Progenitor cell of endocrine pancreas (in vitro differentiated cells): ENCODE results near the gene KRTAP10-1. TPM values are rescaled to one million over a fixed set of nuclear protein-coding genes. Genes with fewer than 3 reads are reported as not detected.
"Not testable (repeated sequence)": the region's sequence is repeated elsewhere in the genome, so short reads cannot be mapped to it uniquely, and the experiment has no call there.

Experiments
- DNase-seq: peaks from one replicate; pipeline ENCODE4 v3.0.0; 2021; ENCODE audit warnings: low spot score; ENCODE audit not compliant: unreplicated experiment
- H3K27ac Mint-ChIP-seq: 2 replicates; pipeline ENCODE4 v1.8.0; 2021; ENCODE audit warnings: mild to moderate bottlenecking, moderate library complexity, mixed read lengths
- H3K27me3 Mint-ChIP-seq: 2 replicates; pipeline ENCODE4 v1.8.0; 2021; ENCODE audit warnings: mixed read lengths
- H3K36me3 Mint-ChIP-seq: 2 replicates; pipeline ENCODE4 v1.8.0; 2022; ENCODE audit warnings: mixed read lengths; ENCODE audit not compliant: insufficient read depth
- H3K4me1 Mint-ChIP-seq: 2 replicates; pipeline ENCODE4 v1.8.0; 2021; ENCODE audit warnings: low read depth, mixed read lengths
- H3K4me3 Mint-ChIP-seq: 2 replicates; pipeline ENCODE4 v1.8.0; 2021; ENCODE audit warnings: low read depth, mild to moderate bottlenecking, moderate library complexity, mixed read lengths
- H3K9me3 Mint-ChIP-seq: 2 replicates; pipeline ENCODE4 v1.8.0; 2021; ENCODE audit warnings: low read depth, mixed read lengths
- total RNA-seq: library from RNA; stranded (reverse); gene quantifications from 2 replicates; pipeline ENCODE4 v1.2.1, GENCODE V29; 2021
- TF ChIP-seq, protein P1 (sequence below): fragments of 200-600 bp; sonication (generic); IDR thresholded peaks from one replicate; pipeline ENCODE4 v1.5.0; 2021; ENCODE audit warnings: antibody characterized with exemption, mild to moderate bottlenecking; ENCODE audit not compliant: unreplicated experiment

The KRTAP10-1 gene
- total RNA-seq, 1 donor from 2014 or later = not detected

DNA sequence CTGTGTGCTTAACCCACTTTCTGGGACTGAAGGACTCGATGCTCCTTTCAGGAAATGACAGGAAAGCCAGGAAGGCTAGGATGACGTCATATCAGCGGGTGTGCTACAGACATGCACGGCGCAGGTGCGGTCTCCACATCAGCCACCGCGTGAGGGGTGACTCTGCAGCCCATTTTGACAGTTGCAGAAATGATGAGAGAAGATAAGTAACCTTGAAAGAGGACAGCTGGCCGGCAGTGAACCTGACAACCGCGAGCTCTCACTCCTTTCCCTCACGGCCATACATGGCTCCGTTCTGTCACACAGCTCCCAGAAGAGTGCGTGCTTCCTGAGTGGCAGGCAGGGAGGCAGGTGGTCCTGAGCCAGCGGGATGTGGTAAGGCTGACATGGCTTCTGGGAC, 42.1 kb upstream of the KRTAP10-1 start:
- Mint-ChIP-seq H3K27ac (no peak overlapping the region), H3K4me3 (no peak overlapping the region), H3K27me3 (peaks cover 15% of the 10 kb centered on the region)

DNA sequence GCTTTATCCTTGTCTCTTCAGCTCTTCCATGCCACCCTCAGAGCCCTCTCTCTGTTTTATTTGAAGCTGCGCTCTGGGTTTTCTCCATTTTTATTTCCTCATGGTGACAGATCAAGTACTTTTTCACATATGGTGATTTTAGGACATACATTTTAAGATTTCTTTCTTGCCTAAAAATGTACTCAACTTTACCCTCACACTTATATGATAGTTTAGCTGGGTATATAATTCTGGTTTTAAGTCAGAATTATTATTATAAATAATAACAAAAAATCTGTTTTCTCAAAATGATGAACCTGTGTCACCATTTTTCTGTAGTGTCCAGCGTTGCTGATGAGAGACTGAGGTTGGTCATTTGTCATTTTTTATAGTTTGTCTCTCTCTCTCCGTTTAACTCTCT, 41.2 kb upstream of the KRTAP10-1 start:
- H3K4me3 Mint-ChIP-seq = no peak overlapping the region
- H3K27me3 Mint-ChIP-seq = peaks cover 12% of the 10 kb centered on the region
- DNase-seq = no peak
- TF ChIP-seq, protein P1, sequence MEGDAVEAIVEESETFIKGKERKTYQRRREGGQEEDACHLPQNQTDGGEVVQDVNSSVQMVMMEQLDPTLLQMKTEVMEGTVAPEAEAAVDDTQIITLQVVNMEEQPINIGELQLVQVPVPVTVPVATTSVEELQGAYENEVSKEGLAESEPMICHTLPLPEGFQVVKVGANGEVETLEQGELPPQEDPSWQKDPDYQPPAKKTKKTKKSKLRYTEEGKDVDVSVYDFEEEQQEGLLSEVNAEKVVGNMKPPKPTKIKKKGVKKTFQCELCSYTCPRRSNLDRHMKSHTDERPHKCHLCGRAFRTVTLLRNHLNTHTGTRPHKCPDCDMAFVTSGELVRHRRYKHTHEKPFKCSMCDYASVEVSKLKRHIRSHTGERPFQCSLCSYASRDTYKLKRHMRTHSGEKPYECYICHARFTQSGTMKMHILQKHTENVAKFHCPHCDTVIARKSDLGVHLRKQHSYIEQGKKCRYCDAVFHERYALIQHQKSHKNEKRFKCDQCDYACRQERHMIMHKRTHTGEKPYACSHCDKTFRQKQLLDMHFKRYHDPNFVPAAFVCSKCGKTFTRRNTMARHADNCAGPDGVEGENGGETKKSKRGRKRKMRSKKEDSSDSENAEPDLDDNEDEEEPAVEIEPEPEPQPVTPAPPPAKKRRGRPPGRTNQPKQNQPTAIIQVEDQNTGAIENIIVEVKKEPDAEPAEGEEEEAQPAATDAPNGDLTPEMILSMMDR = no peak
- peaks cover 2% of the 10 kb centered on the region for H3K36me3 Mint-ChIP-seq
- H3K27ac Mint-ChIP-seq = no peak overlapping the region
- peaks cover 20% of the 10 kb centered on the region for H3K9me3 Mint-ChIP-seq
- H3K4me1 Mint-ChIP-seq = no peaks in the 10 kb centered on the region

More for the DNA sequence above, 42.1 kb upstream of the KRTAP10-1 start:
- Mint-ChIP-seq H3K4me1 (no peaks in the 10 kb centered on the region), H3K36me3 (peaks cover 2% of the 10 kb centered on the region), H3K9me3 (peaks cover 23% of the 10 kb centered on the region)
- TF ChIP-seq, protein P1 = no peak
- no peak for DNase-seq

DNA sequence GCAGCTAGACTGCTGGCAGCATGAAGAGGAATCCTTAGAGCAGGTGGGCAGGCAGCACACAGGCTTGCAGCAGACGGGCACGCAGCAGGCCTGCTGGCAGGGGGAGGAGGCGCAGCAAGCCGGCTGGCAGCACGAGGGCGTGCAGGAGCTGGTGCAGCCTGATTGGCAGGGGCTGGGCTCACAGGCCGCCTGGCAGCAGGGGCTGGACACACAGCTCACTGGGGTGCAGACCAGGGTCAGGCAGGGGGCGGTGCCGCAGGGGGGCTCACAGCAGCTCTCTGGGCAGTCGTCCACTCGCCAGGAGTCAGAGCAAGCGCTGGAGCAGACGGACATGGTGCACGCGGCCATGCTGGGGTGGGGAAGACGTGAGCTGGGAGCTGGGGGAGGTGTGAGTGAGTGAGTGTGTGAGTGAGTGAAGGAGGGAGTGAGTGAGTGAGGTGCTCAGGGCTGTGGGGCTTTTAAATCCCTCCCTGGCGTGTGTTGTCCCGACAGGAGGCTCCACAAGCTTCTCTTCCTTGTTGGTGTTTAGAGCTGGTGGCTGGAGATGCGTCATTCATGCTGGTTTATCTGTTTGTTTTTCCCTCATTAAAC, 40.3 kb upstream of the KRTAP10-1 start, which contains the start of gene KRTAP10-5:
Gene KRTAP10-5, minus strand, starts transcription at position 374 of the 591 bp plus-strand sequence. Its CDS starts 26 bp downstream, at position 348.
- peaks cover 20% of the 10 kb centered on the region for H3K9me3 Mint-ChIP-seq
- H3K27ac Mint-ChIP-seq, DNase-seq, H3K36me3 Mint-ChIP-seq, H3K4me1 Mint-ChIP-seq, H3K27me3 Mint-ChIP-seq, H3K4me3 Mint-ChIP-seq: not testable (repeated sequence)

DNA sequence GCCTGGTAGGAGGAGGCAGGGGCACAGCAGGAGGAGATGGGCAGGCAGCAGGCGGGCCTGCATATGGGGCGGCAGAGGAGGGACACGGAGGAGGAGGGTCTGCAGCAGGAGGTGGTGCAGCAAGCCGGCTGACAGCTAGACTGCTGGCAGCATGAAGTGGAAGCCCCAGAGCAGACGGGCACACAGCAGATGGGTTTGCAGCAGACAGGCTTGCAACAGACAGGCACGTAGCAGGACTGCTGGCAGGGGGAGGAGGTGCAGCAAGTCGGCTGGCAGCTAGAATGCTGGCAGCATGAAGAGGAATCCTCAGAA, 39.8 kb upstream of the KRTAP10-1 start:
- H3K4me3 Mint-ChIP-seq = no peak overlapping the region
- H3K9me3 Mint-ChIP-seq = peaks cover 20% of the 10 kb centered on the region
- TF ChIP-seq, protein P1 = no peak

DNA sequence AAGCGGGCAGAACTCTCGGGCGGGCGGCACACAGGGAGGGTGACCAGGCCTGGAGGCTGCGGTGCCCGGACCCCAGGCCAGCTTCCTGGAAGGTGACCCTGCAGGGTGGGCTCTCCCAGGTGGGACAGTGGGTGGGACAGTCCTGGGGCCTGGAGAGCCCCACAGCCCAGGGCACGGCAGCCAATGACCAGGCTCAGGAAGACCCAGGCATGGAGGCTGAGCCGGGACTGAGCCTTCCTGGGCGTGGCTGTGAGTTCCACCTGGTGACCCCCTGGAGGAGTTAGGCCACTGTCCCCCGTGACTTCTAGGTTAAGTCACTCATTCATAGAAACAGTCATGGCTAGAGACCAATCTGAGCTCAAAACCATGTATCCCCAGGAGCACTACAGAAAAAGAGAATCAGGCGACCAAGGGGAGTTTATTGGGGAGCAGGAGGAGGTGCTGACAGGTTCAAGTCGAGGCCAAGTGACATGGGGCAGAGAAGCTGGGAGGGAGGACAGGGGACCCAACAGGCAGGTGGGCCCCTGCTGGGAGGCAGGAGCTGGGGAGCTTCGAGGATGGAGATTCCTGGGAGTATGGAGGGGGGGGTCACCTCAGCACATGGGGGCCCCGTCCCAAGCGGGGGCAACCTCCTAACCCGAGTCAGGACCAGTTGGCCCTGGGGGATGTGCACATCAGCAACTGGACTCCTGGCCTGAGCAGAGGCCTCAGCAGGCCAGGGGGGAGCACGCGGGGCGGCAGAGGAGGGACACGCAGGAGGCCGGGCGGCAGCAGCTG, 39.2 kb upstream of the KRTAP10-1 start:
- H3K36me3 Mint-ChIP-seq = peaks cover 2% of the 10 kb centered on the region
- TF ChIP-seq, protein P1 = no peak
- H3K4me3 Mint-ChIP-seq = no peak overlapping the region
- peaks cover 20% of the 10 kb centered on the region for H3K9me3 Mint-ChIP-seq
- peaks cover 3% of the 10 kb centered on the region for H3K4me1 Mint-ChIP-seq
- H3K27me3 Mint-ChIP-seq = peaks cover 6% of the 10 kb centered on the region
- H3K27ac Mint-ChIP-seq = no peak overlapping the region
- no peak for DNase-seq

More for the DNA sequence above, 39.8 kb upstream of the KRTAP10-1 start:
- no peak for DNase-seq
- Mint-ChIP-seq H3K36me3 (peaks cover 2% of the 10 kb centered on the region), H3K27ac (no peak overlapping the region), H3K4me1 (peaks cover 2% of the 10 kb centered on the region), H3K27me3 (peaks cover 6% of the 10 kb centered on the region)
